Measurements from ENCODE around the gene CD52.

GRCh38 chr1:26305667-26306289, 12.0 kb upstream of the CD52 start:
- TF ChIP-seq CTCF (IDR thresholded peaks at IDR 0.05): no peak
- no peak for TF ChIP-seq POLR2AphosphoS5 (IDR thresholded peaks at IDR 0.05)
- TF ChIP-seq POLR2A (IDR thresholded peaks at IDR 0.05): no peak
